CD14-positive monocyte (primary cell): ENCODE measurements around the gene HHIPL1. TPM values are rescaled to one million over a fixed set of nuclear protein-coding genes. Genes with fewer than 3 reads are reported as not detected.

Source experiments
- DNase-seq, 3 donors: peaks; one replicate each; pipeline ENCODE4 v3.0.0-alpha.2; 2011 to 2022
- H2AFZ ChIP-seq: 2 replicates; pipeline ENCODE4 v1.6.0; 2012; ENCODE audit warnings: mild to moderate bottlenecking, low read depth, low read length, inconsistent platforms; ENCODE audit not compliant: insufficient read depth, poor library complexity, severe bottlenecking
- H3K27ac ChIP-seq, 2 donors: 1 replicate in 1 of 2; 2 replicates in 1 of 2; pipeline ENCODE4 v1.5.1; 2012 to 2013; ENCODE audit warnings: low read length in 2 of 2, control low read depth in 1 of 2, inconsistent platforms in 1 of 2, low read depth in 1 of 2, mild to moderate bottlenecking in 1 of 2
- H3K27me3 ChIP-seq, 2 donors: one replicate each; pipeline versions ENCODE4 v1.6.0 to v1.6.1; 2011 to 2013; ENCODE audit warnings: low read length in 2 of 2; ENCODE audit not compliant: control insufficient read depth in 2 of 2, insufficient read depth in 2 of 2
- H3K36me3 ChIP-seq, 2 donors: replicated peaks in 1 of 2; 1 replicate in 1 of 2; 2 replicates in 1 of 2; pipeline versions ENCODE4 v1.5.1 to v1.6.1; 2012 to 2013; ENCODE audit warnings: low read length in 2 of 2, control low read depth in 1 of 2, inconsistent platforms in 1 of 2, mild to moderate bottlenecking in 1 of 2; ENCODE audit not compliant: insufficient read depth in 2 of 2, control insufficient read depth in 1 of 2
- H3K4me1 ChIP-seq, 2 donors: 1 replicate in 1 of 2; 2 replicates in 1 of 2; pipeline versions ENCODE4 v1.5.1 to v1.6.1; 2012 to 2013; ENCODE audit warnings: low read length in 2 of 2, control low read depth in 1 of 2, inconsistent platforms in 1 of 2, mild to moderate bottlenecking in 1 of 2, moderate library complexity in 1 of 2; ENCODE audit not compliant: insufficient read depth in 2 of 2, control insufficient read depth in 1 of 2
- H3K4me2 ChIP-seq: replicated peaks from 2 replicates; pipeline ENCODE3; 2012; ENCODE audit warnings: low read length, moderate library complexity, mild to moderate bottlenecking; ENCODE audit not compliant: poor library complexity, severe bottlenecking; ENCODE audit errors: extremely low read depth
- H3K4me3 ChIP-seq, 3 experiments: fragments of 200-600 bp in 1 of 3; sonication (generic) in 1 of 3; replicated peaks in 1 of 3; 1 replicate in 2 of 3; 2 replicates in 1 of 3; pipeline ENCODE4 v1.5.1; 2011 to 2013; ENCODE audit warnings: low read length in 3 of 3, mild to moderate bottlenecking in 3 of 3, control low read depth in 2 of 3, low read depth in 2 of 3, inconsistent platforms in 1 of 3, moderate library complexity in 1 of 3
- H3K79me2 ChIP-seq: 2 replicates; pipeline ENCODE4 v1.6.0; 2012; ENCODE audit warnings: mild to moderate bottlenecking, control low read depth, inconsistent platforms, low read length, moderate library complexity; ENCODE audit not compliant: insufficient read depth
- H3K9ac ChIP-seq: 2 replicates; pipeline ENCODE4 v1.6.0; 2017; ENCODE audit warnings: low read length, mild to moderate bottlenecking; ENCODE audit not compliant: insufficient read depth, poor library complexity, severe bottlenecking
- H3K9me3 ChIP-seq, 2 donors: replicated peaks in 1 of 2; 1 replicate in 1 of 2; 2 replicates in 1 of 2; pipeline versions ENCODE4 v1.5.1 to v1.6.1; 2012 to 2013; ENCODE audit warnings: low read length in 2 of 2, control low read depth in 1 of 2; ENCODE audit not compliant: control insufficient read depth in 1 of 2, insufficient read depth in 1 of 2
- H4K20me1 ChIP-seq: 2 replicates; pipeline ENCODE4 v1.6.0; 2012; ENCODE audit warnings: mild to moderate bottlenecking, low read length, control low read depth, moderate library complexity; ENCODE audit not compliant: insufficient read depth
- H3K27ac Mint-ChIP-seq, 7 donors: one replicate each; pipeline ENCODE4 v1.8.0; 2020; ENCODE audit warnings: mild to moderate bottlenecking in 7 of 7, mixed read lengths in 7 of 7, moderate library complexity in 6 of 7, inconsistent platforms in 2 of 7
- H3K27me3 Mint-ChIP-seq, 3 donors: one replicate each; pipeline ENCODE4 v1.8.0; 2021 to 2022; ENCODE audit warnings: low read depth in 3 of 3, mild to moderate bottlenecking in 3 of 3, mixed read lengths in 3 of 3, moderate library complexity in 3 of 3, inconsistent platforms in 1 of 3
- H3K36me3 Mint-ChIP-seq, 2 donors: one replicate each; pipeline ENCODE4 v1.8.0; 2020; ENCODE audit warnings: mixed read lengths in 2 of 2, inconsistent platforms in 1 of 2, mild to moderate bottlenecking in 1 of 2
- H3K4me1 Mint-ChIP-seq: one replicate; pipeline ENCODE4 v1.8.0; 2020; ENCODE audit warnings: mild to moderate bottlenecking, mixed read lengths
- H3K4me3 Mint-ChIP-seq, 2 donors: one replicate each; pipeline ENCODE4 v1.8.0; 2020; ENCODE audit warnings: mild to moderate bottlenecking in 2 of 2, mixed read lengths in 2 of 2, moderate library complexity in 1 of 2
- H3K9me3 Mint-ChIP-seq, 7 donors: one replicate each; pipeline ENCODE4 v1.8.0; 2020 to 2022; ENCODE audit warnings: mixed read lengths in 7 of 7, mild to moderate bottlenecking in 6 of 7, moderate library complexity in 6 of 7, inconsistent platforms in 2 of 7
- WGBS: methylation state at CpG from one replicate; pipeline ENCODE4 v1.1.5; 2013; ENCODE audit warnings: missing lambda C conversion rate; ENCODE audit not compliant: insufficient coverage; 5-methylcytosine and 5-hydroxymethylcytosine counted together
- intact Hi-C, 2 donors: fragments of 100-400 bp; cut with micrococcal nuclease; formaldehyde crosslinking; loops; one replicate each; pipeline versions ENCODE4 v1.15.0 to v1.15.1; 2023
- polyA plus RNA-seq, 3 donors: library from polyadenylated mRNA; depleted of rRNA in 1 of 3; unstranded in 2 of 3; stranded (reverse) in 1 of 3; fragments of 300-500 nt in 2 of 3; fragments of >200 nt in 1 of 3; fragmentation: Illumina TruSeq in 2 of 3; gene quantifications; 1 replicate in 2 of 3; 2 replicates in 1 of 3; pipeline ENCODE4 v1.2.3, GENCODE V29; 2012 to 2021
- TF ChIP-seq, protein P1 (sequence below): fragments of 200-600 bp; IDR thresholded peaks from one replicate; pipeline ENCODE4 v1.8.0; 2022; ENCODE audit warnings: antibody characterized with exemption, mild to moderate bottlenecking

Gene HHIPL1
- polyA plus RNA-seq, 3 donors, result 0.09 TPM; not detected in 2

DNA sequence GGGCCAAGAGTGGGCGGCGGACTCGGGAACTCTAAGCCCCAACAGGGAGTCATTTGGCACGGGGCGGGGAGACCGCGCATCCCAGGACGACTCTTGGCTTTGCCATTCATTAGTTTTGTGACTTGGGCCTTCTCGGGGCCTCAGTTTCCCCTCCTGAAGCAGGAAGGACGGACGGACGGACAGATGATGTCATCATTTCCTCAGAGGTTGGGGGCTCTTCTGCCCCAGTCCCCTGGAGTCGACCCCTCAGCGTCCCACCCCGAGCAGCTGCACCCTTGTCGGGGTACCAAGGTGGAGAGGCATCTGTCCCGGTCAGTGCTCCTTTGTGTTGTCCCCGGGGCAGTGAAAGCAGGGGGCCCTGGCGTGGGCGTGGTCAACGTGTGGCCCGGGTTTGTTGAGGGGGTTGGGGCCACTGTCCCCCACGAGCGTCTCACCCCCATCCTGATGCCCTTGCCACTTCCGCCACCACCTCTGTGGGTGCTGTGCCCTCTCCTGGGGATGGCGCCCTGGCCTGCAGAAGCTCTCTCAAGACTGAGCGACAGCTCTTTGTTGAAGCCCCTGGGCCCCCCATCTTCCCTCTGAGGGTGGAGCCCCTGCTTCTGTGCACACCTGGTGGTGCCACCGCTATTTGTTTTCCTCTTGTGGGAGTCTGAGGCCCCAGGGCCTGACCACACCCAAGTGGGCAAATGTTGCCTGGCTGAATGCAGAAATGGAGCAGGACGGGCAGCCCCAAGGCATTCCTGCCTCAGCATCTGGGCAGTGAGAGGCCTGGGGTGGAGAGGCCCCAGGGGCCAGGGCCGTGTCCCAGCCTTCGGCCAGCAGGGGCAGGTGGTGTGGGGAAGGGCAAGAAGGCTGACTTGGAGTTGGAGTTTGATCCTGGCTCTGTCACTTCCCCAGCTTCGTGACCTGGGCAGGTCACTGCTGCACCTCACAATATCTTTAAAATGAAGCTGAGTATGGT lies 896 bp downstream of the HHIPL1 start:
- Histone ChIP-seq H2AFZ (peak overlapping the region; percentile 68), H3K4me1 (peaks cover 0 to 8% of the 10 kb centered on the region in 2 donors), H3K36me3 (no peaks in the 10 kb centered on the region), H3K4me3 (peak overlapping the region in 1 of 3 experiments; percentile 68), H4K20me1 (no peaks in the 10 kb centered on the region), H3K79me2 (no peaks in the 10 kb centered on the region), H3K9me3 (no peaks in the 10 kb centered on the region), H3K27me3 (peaks cover 3 to 28% of the 10 kb centered on the region in 2 donors), H3K27ac (no peak overlapping the region), H3K9ac (peak overlapping the region; percentile 32), H3K4me2 (peak overlapping the region; percentile 72)
- WGBS, result 40% methylated on average over 25 of the region's 32 CpGs
- peaks cover 0 to 6% (median 1%) of the 10 kb centered on the region in 7 donors for H3K9me3 Mint-ChIP-seq
- H3K4me1 Mint-ChIP-seq, result peaks cover 2% of the 10 kb centered on the region
- TF ChIP-seq, protein P1, sequence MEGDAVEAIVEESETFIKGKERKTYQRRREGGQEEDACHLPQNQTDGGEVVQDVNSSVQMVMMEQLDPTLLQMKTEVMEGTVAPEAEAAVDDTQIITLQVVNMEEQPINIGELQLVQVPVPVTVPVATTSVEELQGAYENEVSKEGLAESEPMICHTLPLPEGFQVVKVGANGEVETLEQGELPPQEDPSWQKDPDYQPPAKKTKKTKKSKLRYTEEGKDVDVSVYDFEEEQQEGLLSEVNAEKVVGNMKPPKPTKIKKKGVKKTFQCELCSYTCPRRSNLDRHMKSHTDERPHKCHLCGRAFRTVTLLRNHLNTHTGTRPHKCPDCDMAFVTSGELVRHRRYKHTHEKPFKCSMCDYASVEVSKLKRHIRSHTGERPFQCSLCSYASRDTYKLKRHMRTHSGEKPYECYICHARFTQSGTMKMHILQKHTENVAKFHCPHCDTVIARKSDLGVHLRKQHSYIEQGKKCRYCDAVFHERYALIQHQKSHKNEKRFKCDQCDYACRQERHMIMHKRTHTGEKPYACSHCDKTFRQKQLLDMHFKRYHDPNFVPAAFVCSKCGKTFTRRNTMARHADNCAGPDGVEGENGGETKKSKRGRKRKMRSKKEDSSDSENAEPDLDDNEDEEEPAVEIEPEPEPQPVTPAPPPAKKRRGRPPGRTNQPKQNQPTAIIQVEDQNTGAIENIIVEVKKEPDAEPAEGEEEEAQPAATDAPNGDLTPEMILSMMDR, result no peak
- no peak for DNase-seq
- intact Hi-C loops, result no loop called here
- peaks cover 37 to 51% (median 37%) of the 10 kb centered on the region in 3 donors for H3K27me3 Mint-ChIP-seq
- no peak overlapping the region for H3K27ac Mint-ChIP-seq
- H3K36me3 Mint-ChIP-seq, result no peaks in the 10 kb centered on the region
- peak overlapping the region in 1 of 2 donors; percentile 80 for H3K4me3 Mint-ChIP-seq

DNA sequence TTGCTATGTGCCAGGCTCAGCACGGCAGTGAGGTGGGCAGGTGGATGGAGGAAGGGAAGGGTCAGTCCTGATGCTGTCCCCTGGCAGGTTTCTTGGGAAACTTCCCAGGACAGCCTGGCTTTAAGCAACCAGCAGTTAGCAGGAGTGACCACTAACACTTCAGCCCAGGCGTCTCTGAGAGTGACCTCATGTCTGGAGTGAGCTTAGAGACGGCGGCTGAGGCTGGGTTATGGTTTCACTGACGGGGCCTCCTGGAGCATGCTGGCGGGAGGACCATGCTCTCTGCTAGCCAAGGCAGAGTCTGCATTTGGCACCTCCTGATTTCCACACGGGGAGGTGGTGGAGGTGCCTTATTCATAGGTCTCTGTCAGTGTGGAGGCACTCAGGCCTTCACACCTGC lies 2.5 kb downstream of the HHIPL1 start:
- H4K20me1 ChIP-seq, result no peaks in the 10 kb centered on the region
- Mint-ChIP-seq H3K36me3 (no peaks in the 10 kb centered on the region), H3K27me3 (peaks cover 36 to 45% (median 37%) of the 10 kb centered on the region in 3 donors), H3K27ac (no peak overlapping the region), H3K9me3 (peaks cover 0 to 6% (median 1%) of the 10 kb centered on the region in 7 donors), H3K4me1 (peaks cover 2% of the 10 kb centered on the region), H3K4me3 (no peak overlapping the region)
- H3K27ac ChIP-seq, result no peak overlapping the region
- peaks cover 0 to 8% of the 10 kb centered on the region in 2 donors for H3K4me1 ChIP-seq
- TF ChIP-seq, protein P1, result no peak
- no peak overlapping the region for H3K4me2 ChIP-seq
- intact Hi-C loops, result no loop called here
- H3K27me3 ChIP-seq, result peaks cover 3 to 28% of the 10 kb centered on the region in 2 donors
- H3K79me2 ChIP-seq, result no peaks in the 10 kb centered on the region
- H2AFZ ChIP-seq, result no peak overlapping the region
- no peaks in the 10 kb centered on the region for H3K9me3 ChIP-seq
- no peaks in the 10 kb centered on the region for H3K36me3 ChIP-seq
- DNase-seq, result no peak
- no peak overlapping the region for H3K4me3 ChIP-seq
- H3K9ac ChIP-seq, result no peak overlapping the region
- 92% methylated on average over 6 of the region's 7 CpGs for WGBS
